Fibroblast of the conjunctiva (primary cell): Measurements from ENCODE around the gene KIF5A.

ENCODE experiments used
- DNase-seq: peaks from one replicate; pipeline ENCODE4 v3.0.0-alpha.2; 2010; ENCODE audit warnings: low read depth

Gene KIF5A

GRCh38 chr12:57632073-57632957, 82.5 kb downstream of the KIF5A start:
- no peak for DNase-seq

- no peak for DNase-seq
Observed at GRCh38 chr12:57632958-57633840, 83.4 kb downstream of the KIF5A start, which contains the start of gene B4GALNT1. Gene B4GALNT1, minus strand, starts transcription at chr12:57633201. Its CDS starts 1,069 bp downstream, at chr12:57632132.
